Measurements from ENCODE around the gene KLK4.

KLK4 gene, protein sequence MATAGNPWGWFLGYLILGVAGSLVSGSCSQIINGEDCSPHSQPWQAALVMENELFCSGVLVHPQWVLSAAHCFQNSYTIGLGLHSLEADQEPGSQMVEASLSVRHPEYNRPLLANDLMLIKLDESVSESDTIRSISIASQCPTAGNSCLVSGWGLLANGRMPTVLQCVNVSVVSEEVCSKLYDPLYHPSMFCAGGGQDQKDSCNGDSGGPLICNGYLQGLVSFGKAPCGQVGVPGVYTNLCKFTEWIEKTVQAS

GRCh38 chr19:50911206-50912101 lies at the start of gene KLK4:
Gene KLK4, minus strand, starts transcription at chr19:50911395. Its CDS starts 657 bp downstream, at chr19:50910738.
- H3K79me2 ChIP-seq (ENCODE audit: control insufficient read depth, insufficient read depth, low read length, unreplicated experiment), result no peaks in the 10 kb centered on the region
- no peaks in the 10 kb centered on the region for H3K4me1 ChIP-seq (ENCODE audit: control insufficient read depth, insufficient read depth, low read length, unreplicated experiment)
- H3K27me3 ChIP-seq (ENCODE audit: insufficient read depth, low read length), result peaks cover 84% of the 10 kb centered on the region
- H2AFZ ChIP-seq (ENCODE audit: low read length, unreplicated experiment), result no peak within 1 kb of the TSS
- no peaks in the 10 kb centered on the region for H3K36me3 ChIP-seq (ENCODE audit: insufficient read depth, low read length)
- H3K4me3 ChIP-seq (ENCODE audit: low read depth, low read length), result no peak within 1 kb of the TSS
- H3K27ac ChIP-seq (ENCODE audit: low read depth, low read length), result no peak within 1 kb of the TSS

- H3K36me3 ChIP-seq (ENCODE audit: insufficient read depth, low read length), result no peaks in the 10 kb centered on the region
- H3K4me1 ChIP-seq (ENCODE audit: control insufficient read depth, insufficient read depth, low read length, unreplicated experiment), result no peaks in the 10 kb centered on the region
- H3K27ac ChIP-seq (ENCODE audit: low read depth, low read length), result no peak overlapping the region
- H3K27me3 ChIP-seq (ENCODE audit: insufficient read depth, low read length), result peaks cover 4% of the 10 kb centered on the region; the same call in 1 of the 2 replicates
- H3K4me3 ChIP-seq (ENCODE audit: low read depth, low read length), result no peak overlapping the region
- no peak overlapping the region for H2AFZ ChIP-seq (ENCODE audit: low read length, unreplicated experiment)
- H3K79me2 ChIP-seq (ENCODE audit: control insufficient read depth, insufficient read depth, low read length, unreplicated experiment), result no peaks in the 10 kb centered on the region
Observed at GRCh38 chr19:50959731-50960500, 48.7 kb upstream of the KLK4 start.

DNA sequence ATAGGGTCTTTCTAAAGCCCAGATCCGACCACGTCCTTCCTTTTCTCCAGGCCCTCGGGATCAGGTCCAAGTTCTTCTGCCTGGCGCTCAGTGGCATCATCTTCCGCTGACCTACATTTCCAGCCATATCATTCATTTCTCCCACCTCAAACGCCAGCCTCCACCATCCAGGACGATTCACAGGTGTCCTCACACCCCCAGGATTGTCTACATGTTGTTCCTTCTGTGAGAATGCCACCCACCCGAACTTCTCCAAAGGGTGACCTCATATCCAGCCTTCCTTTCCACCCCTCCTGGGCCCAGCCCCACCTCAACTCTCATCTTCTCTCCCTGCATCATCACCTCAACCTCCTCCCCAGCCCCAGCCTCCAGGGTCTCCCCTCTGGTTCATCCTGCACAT lies 46.4 kb upstream of the KLK4 start:
- Histone ChIP-seq H3K27me3 (ENCODE audit: insufficient read depth, low read length) (peaks cover 9% of the 10 kb centered on the region; the same call in 1 of the 2 replicates), H2AFZ (ENCODE audit: low read length, unreplicated experiment) (no peak overlapping the region), H3K79me2 (ENCODE audit: control insufficient read depth, insufficient read depth, low read length, unreplicated experiment) (no peaks in the 10 kb centered on the region), H3K36me3 (ENCODE audit: insufficient read depth, low read length) (no peaks in the 10 kb centered on the region), H3K27ac (ENCODE audit: low read depth, low read length) (no peak overlapping the region), H3K4me3 (ENCODE audit: low read depth, low read length) (no peak overlapping the region), H3K4me1 (ENCODE audit: control insufficient read depth, insufficient read depth, low read length, unreplicated experiment) (no peaks in the 10 kb centered on the region)

DNA sequence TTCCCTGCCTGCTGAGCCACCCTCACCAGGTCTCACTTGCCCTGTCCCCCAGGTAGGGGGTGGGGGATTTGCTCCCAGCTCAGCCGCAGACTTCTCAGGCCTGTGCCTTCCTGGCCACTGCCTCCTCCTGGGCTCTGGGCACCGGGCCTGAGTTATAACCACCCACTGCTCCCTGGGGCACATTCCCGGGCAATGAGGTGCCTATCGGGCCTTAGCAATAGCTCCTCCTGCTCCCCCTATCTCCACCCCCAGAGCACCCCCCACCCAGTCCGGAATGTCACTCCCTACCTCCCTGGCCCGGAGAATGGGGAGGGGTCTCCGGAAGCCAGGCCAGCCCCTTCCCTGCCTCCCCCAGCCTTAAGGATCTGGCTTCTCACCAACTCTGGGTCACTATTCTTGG lies 41.7 kb upstream of the KLK4 start, which contains the start of gene KLK5:
Gene KLK5, minus strand, starts transcription at position 129 of the 400 bp plus-strand sequence. CDS start 381 bp downstream, outside the sequence.
- no peaks in the 10 kb centered on the region for H3K36me3 ChIP-seq (ENCODE audit: insufficient read depth, low read length)
- H3K4me1 ChIP-seq (ENCODE audit: control insufficient read depth, insufficient read depth, low read length, unreplicated experiment), result no peaks in the 10 kb centered on the region
- no peak within 1 kb of the TSS for H2AFZ ChIP-seq (ENCODE audit: low read length, unreplicated experiment)
- no peak within 1 kb of the TSS for H3K4me3 ChIP-seq (ENCODE audit: low read depth, low read length)
- H3K79me2 ChIP-seq (ENCODE audit: control insufficient read depth, insufficient read depth, low read length, unreplicated experiment), result no peaks in the 10 kb centered on the region
- peaks cover 11% of the 10 kb centered on the region; the same call in 1 of the 2 replicates for H3K27me3 ChIP-seq (ENCODE audit: insufficient read depth, low read length)
- H3K27ac ChIP-seq (ENCODE audit: low read depth, low read length), result no peak within 1 kb of the TSS

DNA sequence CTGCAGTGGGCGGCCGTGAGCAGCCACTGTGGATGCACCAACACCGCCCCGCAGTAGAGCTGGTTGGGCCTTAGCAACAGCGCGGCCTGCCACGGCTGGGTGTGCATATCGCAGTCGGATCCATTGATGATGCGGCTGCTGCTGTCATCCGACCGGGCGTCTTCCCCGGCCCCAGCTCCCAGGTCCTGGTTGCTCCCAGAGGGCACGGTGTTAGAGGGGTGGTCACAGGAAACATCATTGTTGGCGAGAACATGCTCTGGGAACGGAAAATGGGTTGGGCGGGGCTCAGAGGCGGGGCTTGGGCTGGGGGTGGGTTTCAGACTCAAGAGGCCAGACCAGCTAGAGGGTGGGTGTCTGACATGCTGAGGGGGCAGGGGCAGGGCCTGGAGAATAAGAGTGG lies 38.7 kb upstream of the KLK4 start:
- H3K4me1 ChIP-seq (ENCODE audit: control insufficient read depth, insufficient read depth, low read length, unreplicated experiment), result no peaks in the 10 kb centered on the region
- no peaks in the 10 kb centered on the region for H3K79me2 ChIP-seq (ENCODE audit: control insufficient read depth, insufficient read depth, low read length, unreplicated experiment)
- no peak overlapping the region for H2AFZ ChIP-seq (ENCODE audit: low read length, unreplicated experiment)
- H3K36me3 ChIP-seq (ENCODE audit: insufficient read depth, low read length), result no peaks in the 10 kb centered on the region
- H3K4me3 ChIP-seq (ENCODE audit: low read depth, low read length), result no peak overlapping the region
- H3K27me3 ChIP-seq (ENCODE audit: insufficient read depth, low read length), result peaks cover 17% of the 10 kb centered on the region; the same call in 1 of the 2 replicates
- H3K27ac ChIP-seq (ENCODE audit: low read depth, low read length), result no peak overlapping the region

DNA sequence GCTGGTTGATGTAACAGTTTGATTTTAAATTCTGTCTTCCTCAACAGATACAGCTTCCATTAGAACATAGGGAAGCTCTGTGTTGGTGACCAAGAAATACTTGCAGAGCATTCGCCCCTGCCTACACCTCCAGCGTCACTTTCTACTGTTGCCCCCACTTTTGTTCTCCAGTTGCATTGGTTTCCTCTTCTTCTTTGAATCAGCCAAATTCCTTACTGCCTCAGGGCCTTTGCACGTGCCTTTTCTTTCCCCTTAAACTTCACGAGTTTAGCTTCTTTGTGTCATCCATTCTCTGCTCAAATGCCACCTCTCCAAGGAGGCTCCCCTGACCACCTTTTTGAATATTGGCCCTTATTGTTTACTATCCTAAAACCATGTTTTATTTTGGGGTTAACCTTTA lies 35.9 kb upstream of the KLK4 start:
- Histone ChIP-seq H3K79me2 (ENCODE audit: control insufficient read depth, insufficient read depth, low read length, unreplicated experiment) (no peaks in the 10 kb centered on the region), H2AFZ (ENCODE audit: low read length, unreplicated experiment) (no peak overlapping the region), H3K27ac (ENCODE audit: low read depth, low read length) (no peak overlapping the region), H3K36me3 (ENCODE audit: insufficient read depth, low read length) (no peaks in the 10 kb centered on the region), H3K27me3 (ENCODE audit: insufficient read depth, low read length) (0 out of 2 replicates have a peak, but pooled peaks cover 13% of the 10 kb centered on the region), H3K4me1 (ENCODE audit: control insufficient read depth, insufficient read depth, low read length, unreplicated experiment) (no peaks in the 10 kb centered on the region), H3K4me3 (ENCODE audit: low read depth, low read length) (no peak overlapping the region)

GRCh38 chr19:50944795-50945194 lies 33.6 kb upstream of the KLK4 start:
- H3K27me3 ChIP-seq (ENCODE audit: insufficient read depth, low read length), result 0 out of 2 replicates have a peak, but pooled peaks cover 15% of the 10 kb centered on the region
- no peak overlapping the region for H3K4me3 ChIP-seq (ENCODE audit: low read depth, low read length)

DNA sequence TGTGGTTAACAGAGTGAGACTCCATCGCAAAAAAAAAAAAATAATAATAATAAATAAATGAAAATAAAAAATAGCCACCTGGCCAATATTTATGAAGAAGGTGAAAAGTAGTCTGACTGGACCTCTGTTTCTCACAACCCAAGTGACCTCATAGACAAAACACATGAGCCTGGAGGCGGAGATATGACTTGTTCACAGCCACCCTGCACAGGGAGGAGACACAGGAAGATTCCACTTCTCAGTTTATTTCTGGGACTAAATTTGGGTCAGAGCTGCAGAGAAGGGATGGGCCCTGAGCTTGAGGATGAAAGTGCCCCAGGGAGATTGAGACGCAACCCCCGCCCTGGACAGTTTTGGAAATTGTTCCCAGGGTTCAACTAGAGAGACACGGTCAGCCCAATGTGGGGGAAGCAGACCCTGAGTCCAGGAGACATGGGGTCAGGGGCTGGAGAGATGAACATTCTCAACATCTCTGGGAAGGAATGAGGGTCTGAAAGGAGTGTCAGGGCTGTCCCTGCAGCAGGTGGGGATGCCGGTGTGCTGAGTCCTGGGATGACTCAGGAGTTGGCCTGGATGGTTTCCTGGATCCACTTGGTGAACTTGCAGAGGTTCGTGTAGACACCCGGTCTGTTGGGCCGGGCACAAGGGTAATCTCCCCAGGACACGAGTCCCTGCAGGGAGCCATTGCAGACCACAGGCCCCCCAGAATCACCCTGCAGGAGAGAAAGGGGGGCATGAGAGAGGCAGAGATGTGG lies 32.1 kb upstream of the KLK4 start:
- no peak overlapping the region for H2AFZ ChIP-seq (ENCODE audit: low read length, unreplicated experiment)
- no peak overlapping the region for H3K4me3 ChIP-seq (ENCODE audit: low read depth, low read length)
- 0 out of 2 replicates have a peak, but pooled peaks cover 15% of the 10 kb centered on the region for H3K27me3 ChIP-seq (ENCODE audit: insufficient read depth, low read length)
- no peak overlapping the region for H3K27ac ChIP-seq (ENCODE audit: low read depth, low read length)
- H3K79me2 ChIP-seq (ENCODE audit: control insufficient read depth, insufficient read depth, low read length, unreplicated experiment), result no peaks in the 10 kb centered on the region
- H3K4me1 ChIP-seq (ENCODE audit: control insufficient read depth, insufficient read depth, low read length, unreplicated experiment), result no peaks in the 10 kb centered on the region
- H3K36me3 ChIP-seq (ENCODE audit: insufficient read depth, low read length), result no peaks in the 10 kb centered on the region

More at GRCh38 chr19:50944795-50945194, 33.6 kb upstream of the KLK4 start:
- no peak overlapping the region for H3K27ac ChIP-seq (ENCODE audit: low read depth, low read length)
- H3K79me2 ChIP-seq (ENCODE audit: control insufficient read depth, insufficient read depth, low read length, unreplicated experiment), result no peaks in the 10 kb centered on the region
- H3K36me3 ChIP-seq (ENCODE audit: insufficient read depth, low read length), result no peaks in the 10 kb centered on the region
- H3K4me1 ChIP-seq (ENCODE audit: control insufficient read depth, insufficient read depth, low read length, unreplicated experiment), result no peaks in the 10 kb centered on the region
- no peak overlapping the region for H2AFZ ChIP-seq (ENCODE audit: low read length, unreplicated experiment)

DNA sequence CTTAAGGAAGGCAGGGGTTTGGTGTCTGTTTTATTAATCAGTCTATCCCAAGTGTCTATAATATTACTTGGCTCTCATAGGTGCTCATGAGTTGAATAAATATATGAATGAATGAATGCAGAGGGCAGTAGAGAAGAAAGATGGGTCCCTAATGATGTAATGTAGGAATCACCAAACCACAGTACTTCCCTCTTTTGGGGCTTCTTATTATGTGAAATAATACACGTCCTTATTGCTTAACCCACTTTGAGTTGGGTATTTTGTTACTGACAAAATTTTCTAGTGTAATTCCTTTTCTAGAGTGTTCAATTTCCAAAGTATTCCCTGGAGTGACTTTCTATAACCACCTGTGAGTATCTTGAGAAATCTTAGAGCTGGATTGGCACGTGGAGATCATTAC lies 28.4 kb upstream of the KLK4 start:
- Histone ChIP-seq H3K4me3 (ENCODE audit: low read depth, low read length) (no peak overlapping the region), H3K27me3 (ENCODE audit: insufficient read depth, low read length) (0 out of 2 replicates have a peak, but pooled peaks cover 2% of the 10 kb centered on the region), H3K79me2 (ENCODE audit: control insufficient read depth, insufficient read depth, low read length, unreplicated experiment) (no peaks in the 10 kb centered on the region), H2AFZ (ENCODE audit: low read length, unreplicated experiment) (no peak overlapping the region), H3K4me1 (ENCODE audit: control insufficient read depth, insufficient read depth, low read length, unreplicated experiment) (no peaks in the 10 kb centered on the region), H3K36me3 (ENCODE audit: insufficient read depth, low read length) (no peaks in the 10 kb centered on the region), H3K27ac (ENCODE audit: low read depth, low read length) (no peak overlapping the region)

GRCh38 chr19:50933640-50934039 lies 22.4 kb upstream of the KLK4 start:
- Histone ChIP-seq H3K27me3 (ENCODE audit: insufficient read depth, low read length) (no peaks in the 10 kb centered on the region), H2AFZ (ENCODE audit: low read length, unreplicated experiment) (no peak overlapping the region), H3K4me1 (ENCODE audit: control insufficient read depth, insufficient read depth, low read length, unreplicated experiment) (peaks cover 5% of the 10 kb centered on the region), H3K79me2 (ENCODE audit: control insufficient read depth, insufficient read depth, low read length, unreplicated experiment) (no peaks in the 10 kb centered on the region), H3K36me3 (ENCODE audit: insufficient read depth, low read length) (no peaks in the 10 kb centered on the region), H3K4me3 (ENCODE audit: low read depth, low read length) (no peak overlapping the region), H3K27ac (ENCODE audit: low read depth, low read length) (no peak overlapping the region)
